HCT116 (cell line): ENCODE results near the gene DPH1. TPM values are rescaled to one million over a fixed set of nuclear protein-coding genes. Genes with fewer than 3 reads are reported as not detected.

ENCODE experiments used
- ATAC-seq: fragments of 200-7000 bp; cut with Tn5 transposase; 2 replicates; pipeline ENCODE4 v1.9.1; 2020; ENCODE audit warnings: mild to moderate bottlenecking, moderate library complexity
- BruUV-seq: library from RNA; stranded (reverse); fragments of 400-500 nt; replicated peaks from 2 replicates; lab custom pipeline; 2021; lab: Mats Ljungman, UMichigan
- CTCF ChIA-PET: fragments of 300-600 bp; sonication (Branson Sonifier 250); formaldehyde crosslinking; loops from one replicate; lab custom pipeline; 2021; ENCODE audit warnings: antibody characterized with exemption; lab: Charles Lee
- POLR2A ChIA-PET: fragments of 300-600, 350-600 bp; sonication (Branson Sonifier 250); formaldehyde crosslinking; loops from one replicate; lab custom pipeline; 2021; ENCODE audit warnings: antibody characterized with exemption; lab: Charles Lee
- RAD21 ChIA-PET, 2 experiments: fragments of 300-600 bp; sonication (Branson Sonifier 250); formaldehyde crosslinking; loops; one replicate each; lab custom pipeline; 2023; ENCODE audit warnings: low total read pairs in 2 of 2; ENCODE audit not compliant: uncharacterized antibody in 2 of 2, unreplicated experiment in 2 of 2, low non-redundant PET in 1 of 2; lab: Charles Lee
- DNase-seq: peaks from one replicate; pipeline ENCODE4 v3.0.0-alpha.2; 2010; ENCODE audit warnings: low read depth, low spot score
- H2AFZ ChIP-seq: fragments of 200-600 bp; shearing (Covaris generic), sonication (generic); 2 replicates; pipeline ENCODE4 v1.6.1; 2017; ENCODE audit warnings: low read depth, mixed run types, mixed read lengths, antibody characterized with exemption, low read length; ENCODE audit not compliant: poor library complexity, severe bottlenecking
- H3K27ac ChIP-seq: 2 replicates; pipeline ENCODE4 v1.5.1; 2012; ENCODE audit warnings: low read depth, low read length
- H3K27me3 ChIP-seq: fragments of 200-600 bp; sonication (generic); 2 replicates; pipeline ENCODE4 v1.6.1; 2016; ENCODE audit warnings: mixed run types, low read length, mixed read lengths; ENCODE audit not compliant: insufficient read depth
- H3K36me3 ChIP-seq, 2 experiments: fragments of 200-500 bp in 1 of 2; fragments of 200-600 bp in 1 of 2; sonication (Bioruptor generic) in 1 of 2; sonication (generic) in 1 of 2; 2 replicates each; pipeline versions ENCODE4 v1.5.1 to v1.6.1; 2014 to 2016; ENCODE audit warnings: low read length in 2 of 2, inconsistent platforms in 1 of 2, mixed read lengths in 1 of 2, mixed run types in 1 of 2; ENCODE audit not compliant: insufficient read depth in 2 of 2, control insufficient read depth in 1 of 2
- H3K4me1 ChIP-seq, 2 experiments: fragments of 200-600 bp in 1 of 2; sonication (generic) in 1 of 2; 2 replicates each; pipeline versions ENCODE4 v1.5.1 to v1.6.1; 2012 to 2017; ENCODE audit warnings: low read length in 2 of 2, inconsistent platforms in 1 of 2, mild to moderate bottlenecking in 1 of 2, mixed read lengths in 1 of 2, mixed run types in 1 of 2, moderate library complexity in 1 of 2; ENCODE audit not compliant: insufficient read depth in 2 of 2, control insufficient read depth in 1 of 2
- H3K4me2 ChIP-seq: fragments of 200-600 bp; sonication (generic); 2 replicates; pipeline ENCODE4 v1.6.1; 2017; ENCODE audit warnings: mixed run types, low read length, mixed read lengths
- H3K4me3 ChIP-seq, 2 experiments: fragments of 200-600 bp in 1 of 2; sonication (generic) in 1 of 2; replicated peaks in 1 of 2; 2 replicates each; pipeline ENCODE4 v1.5.1; 2011 to 2016; ENCODE audit warnings: low read length in 2 of 2, control low read depth in 1 of 2, low read depth in 1 of 2, mild to moderate bottlenecking in 1 of 2, mixed read lengths in 1 of 2, mixed run types in 1 of 2
- H3K79me2 ChIP-seq: fragments of 200-600 bp; sonication (generic); 2 replicates; pipeline ENCODE4 v1.6.1; 2017; ENCODE audit warnings: mild to moderate bottlenecking, mixed run types, low read length, moderate library complexity, mixed read lengths; ENCODE audit not compliant: insufficient read depth
- H3K9ac ChIP-seq: fragments of 200-600 bp; sonication (generic); 2 replicates; pipeline ENCODE4 v1.6.1; 2016; ENCODE audit warnings: low read length, mixed read lengths
- H3K9me2 ChIP-seq: fragments of 200-600 bp; sonication (generic), shearing (Covaris generic); 2 replicates; pipeline ENCODE4 v1.6.1; 2017; ENCODE audit warnings: mixed run types, mild to moderate bottlenecking, moderate library complexity; ENCODE audit not compliant: insufficient read depth
- H3K9me3 ChIP-seq, 2 experiments: fragments of 200-500 bp in 1 of 2; fragments of 200-600 bp in 1 of 2; sonication (Bioruptor generic) in 1 of 2; sonication (generic) in 1 of 2; 2 replicates each; pipeline ENCODE4 v1.6.1; 2014 to 2017; ENCODE audit warnings: low read length in 2 of 2, mixed read lengths in 2 of 2, inconsistent platforms in 1 of 2, low read depth in 1 of 2, mild to moderate bottlenecking in 1 of 2, mixed run types in 1 of 2, moderate library complexity in 1 of 2; ENCODE audit not compliant: control insufficient read depth in 1 of 2, insufficient read depth in 1 of 2
- H4K20me1 ChIP-seq: fragments of 200-600 bp; sonication (generic), shearing (Covaris generic); 2 replicates; pipeline ENCODE4 v1.6.1; 2017; ENCODE audit warnings: mixed run types, mild to moderate bottlenecking, moderate library complexity; ENCODE audit not compliant: insufficient read depth
- CTCF ChIP-seq, 3 experiments: fragments of 200-600 bp in 1 of 3; sonication (generic) in 1 of 3; IDR thresholded peaks in 2 of 3; conservative IDR thresholded peaks in 1 of 3; 2 replicates each; pipeline ENCODE4 v1.5.1; 2012 to 2017; ENCODE audit warnings: low read depth in 2 of 3, low read length in 2 of 3, antibody characterized with exemption in 1 of 3, borderline replicate concordance in 1 of 3, control low read depth in 1 of 3, mild to moderate bottlenecking in 1 of 3, mixed read lengths in 1 of 3, mixed run types in 1 of 3, moderate library complexity in 1 of 3; ENCODE audit not compliant: insufficient read depth in 1 of 3
- EGR1 ChIP-seq: IDR thresholded peaks from 2 replicates; pipeline ENCODE4 v1.6.1; 2012; ENCODE audit warnings: low read depth
- EZH2 ChIP-seq: fragments of 200-600 bp; sonication (generic); IDR thresholded peaks from 2 replicates; pipeline ENCODE4 v1.6.1; 2017; ENCODE audit warnings: antibody characterized with exemption, mixed run types
- POLR2AphosphoS5 ChIP-seq: IDR thresholded peaks from 2 replicates; pipeline ENCODE4 v1.6.1; 2011; ENCODE audit warnings: mild to moderate bottlenecking, low read depth, low read length, moderate library complexity
- TCF7L2 ChIP-seq: IDR thresholded peaks from 2 replicates; pipeline ENCODE4 v1.7.0; 2011; ENCODE audit warnings: borderline replicate concordance, inconsistent platforms; ENCODE audit not compliant: insufficient read depth, insufficient read length; ENCODE audit errors: extremely low read depth
- ZNF274 ChIP-seq: fragments of 200-500 bp; sonication (Bioruptor generic); IDR thresholded peaks from 2 replicates; pipeline ENCODE4 v1.6.1; 2014; ENCODE audit warnings: mild to moderate bottlenecking, low read depth, low read length, inconsistent platforms
- intact Hi-C: fragments of 100-400 bp; cut with micrococcal nuclease; formaldehyde crosslinking; loops from 2 replicates; pipeline ENCODE4 v1.10.0; 2022
- total RNA-seq: library from RNA; stranded (reverse); gene quantifications from one replicate; pipeline ENCODE4 v1.2.1, GENCODE V29; 2021; ENCODE audit not compliant: unreplicated experiment

The DPH1 gene
- total RNA-seq, 1 experiment from 2014 or later, result 47.2 TPM

GRCh38 chr17:2025220-2025621 is 4.7 kb upstream of the DPH1 start, which contains the start of gene RTN4RL1:
Gene RTN4RL1 (minus strand): TSS chr17:2025334. CDS start chr17:2024865, 469 bp downstream.
- intact Hi-C loops, result loop anchor here (1.0 kb wide), 1 partner anchor 117 kb away; no protein-coding TSS in a partner anchor
- peak within 1 kb of the TSS; percentile 63 for H3K9ac ChIP-seq
- no peaks in the 10 kb centered on the region for H4K20me1 ChIP-seq
- H3K4me2 ChIP-seq, result peak within 1 kb of the TSS; percentile 92
- peak; percentile 69 for ATAC-seq
- H3K9me3 ChIP-seq, result no peaks in the 10 kb centered on the region
- peak; percentile 74 for DNase-seq
- H3K27ac ChIP-seq, result peak within 1 kb of the TSS; percentile 20; the same call in 1 of the 2 replicates
- H3K9me2 ChIP-seq, result no peaks in the 10 kb centered on the region
- peaks cover 11 to 30% of the 10 kb centered on the region in 2 experiments; a peak in 3 of 4 replicates for H3K4me1 ChIP-seq
- ChIA-PET RAD21 (interaction anchor here (0.6 to 2.7 kb wide), 4 partner anchors 108 to 156 kb away, joined by 3 to 16 read pairs (median 8); no protein-coding TSS in a partner anchor), POLR2A (interaction anchor here (0.7 to 1.5 kb wide), 2 partner anchors 12 to 98 kb away, joined by 3 to 6 read pairs; no protein-coding TSS in a partner anchor), CTCF (interaction anchor here (0.5 to 3.9 kb wide), 12 partner anchors 18 to 406 kb away, joined by 3 to 76 read pairs (median 4); partner anchors contain the start of gene RILP)
- peak within 1 kb of the TSS; percentile 58 to 63 for H3K4me3 ChIP-seq
- no peaks in the 10 kb centered on the region for H3K79me2 ChIP-seq
- H3K27me3 ChIP-seq, result no peaks in the 10 kb centered on the region
- H3K36me3 ChIP-seq, result no peaks in the 10 kb centered on the region
- TF ChIP-seq POLR2AphosphoS5, result peak; percentile 46
- no peak for TF ChIP-seq CTCF (IDR thresholded peaks at IDR 0.05 in 2 of 3, conservative IDR thresholded peaks at IDR 0.05 in 1 of 3; ENCODE audit: borderline replicate concordance in 1 of 3, insufficient read depth in 1 of 3, low read depth in 2 of 3, low read length in 2 of 3)
- TF ChIP-seq EGR1, result peak; percentile 91
- no peak for TF ChIP-seq TCF7L2
- no peak for TF ChIP-seq ZNF274
- TF ChIP-seq EZH2, result no peak
- H2AFZ ChIP-seq, result peak within 1 kb of the TSS; percentile 38
- BruUV-seq, result no TSS peak
